ENCODE data around the gene CCNB1.
A peak's percentile ranks its signal among the peaks of the same experiment; 100 is the strongest.
"Not testable (repeated sequence)": the region's sequence is repeated elsewhere in the genome, so short reads cannot be mapped to it uniquely, and the experiment has no call there.

The CCNB1 gene

GRCh38 chr5:69184621-69185020 is 17.7 kb downstream of the CCNB1 start:
- no peak for DNase-seq (ENCODE audit: low read depth in 2 of 2)

GRCh38 chr5:69187342-69187741 is 20.4 kb downstream of the CCNB1 start:
- no peak for DNase-seq (ENCODE audit: low read depth in 2 of 2)

DNA sequence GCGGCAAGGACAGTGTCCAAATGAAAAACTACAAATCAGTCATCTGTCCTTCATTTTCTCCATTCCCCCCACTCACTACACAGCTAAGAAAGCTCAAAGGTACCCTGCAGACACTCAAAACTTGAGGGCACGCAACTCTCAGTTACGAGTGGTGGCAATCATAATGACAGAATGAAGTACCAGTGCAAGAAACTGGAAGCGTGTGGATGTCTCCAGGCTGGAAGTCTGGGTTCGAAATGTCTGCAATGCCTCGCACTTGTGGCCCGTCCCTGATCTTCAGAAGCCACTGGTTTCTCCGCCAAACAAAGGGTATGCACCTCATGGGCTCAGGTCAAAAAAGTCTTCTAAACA is 21.8 kb downstream of the CCNB1 start:
- no peak for DNase-seq (ENCODE audit: low read depth in 2 of 2)

DNA sequence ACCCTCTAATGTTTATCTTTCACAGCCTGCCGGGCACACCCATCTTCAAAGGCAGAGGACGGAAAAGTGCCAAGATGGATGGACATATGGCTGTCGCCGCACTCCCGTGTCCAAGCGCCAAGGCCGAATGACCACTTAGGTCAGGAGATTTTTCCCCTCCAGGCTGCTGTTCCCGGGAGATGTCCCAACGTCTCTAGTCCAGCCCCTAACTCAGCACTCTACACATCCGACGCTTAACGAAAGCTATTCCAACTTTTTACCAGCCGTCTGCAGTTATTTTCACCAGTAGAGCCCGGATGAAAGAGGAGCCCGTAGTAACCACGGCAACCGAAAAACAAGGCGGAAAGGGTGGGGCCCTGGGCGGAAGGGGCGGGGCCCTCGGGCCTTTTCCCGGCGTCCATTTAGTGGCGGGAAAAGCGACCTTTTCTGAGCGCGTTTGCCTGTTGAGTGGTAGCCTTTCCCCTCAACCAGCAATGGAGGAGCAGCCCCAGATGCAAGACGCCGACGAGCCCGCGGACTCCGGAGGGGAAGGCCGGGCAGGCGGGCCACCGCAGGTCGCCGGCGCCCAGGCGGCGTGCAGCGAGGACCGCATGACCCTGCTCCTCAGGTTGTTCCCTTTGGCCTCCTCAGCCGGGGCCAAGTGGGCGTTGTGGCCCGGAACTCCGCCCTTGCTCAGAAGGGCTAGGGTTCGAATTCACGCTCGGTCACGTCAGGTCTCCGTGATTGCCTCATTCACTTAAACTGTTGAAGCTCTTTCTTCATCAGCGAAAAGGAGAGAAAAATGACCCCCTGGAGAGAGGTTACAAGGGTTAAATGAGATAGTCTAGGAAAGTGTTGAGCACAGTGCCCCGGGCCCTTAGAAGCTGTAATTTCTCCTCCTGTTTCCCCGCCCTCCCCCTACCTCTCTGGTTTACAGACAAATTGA is 22.5 kb downstream of the CCNB1 start, which contains the start of gene CENPH:
CENPH (plus strand) TSS at position 422 of the 925 bp plus-strand sequence; CDS start at position 474, 52 bp downstream.
- DNase-seq (ENCODE audit: low read depth in 2 of 2) = peak; percentile 82 to 90

DNA sequence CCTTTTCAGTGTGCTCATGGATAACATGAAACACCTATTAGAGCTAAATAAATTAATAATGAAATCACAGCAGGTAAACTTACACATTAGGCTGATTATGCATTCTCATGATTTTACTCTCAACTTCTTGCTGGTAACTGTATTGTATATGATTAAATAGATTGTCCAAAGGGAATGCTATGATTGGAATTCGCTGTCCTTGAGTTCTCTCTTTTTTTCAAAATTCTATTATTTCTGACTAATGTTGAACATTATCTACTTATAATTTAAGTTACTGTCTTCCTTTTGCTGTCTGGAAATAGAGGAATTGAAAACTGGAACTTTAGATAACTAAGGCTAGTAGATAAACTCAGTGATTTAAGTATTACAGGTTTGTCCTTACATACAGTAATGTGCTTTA is 35.5 kb downstream of the CCNB1 start:
- no peak for DNase-seq (ENCODE audit: low read depth in 2 of 2)

DNA sequence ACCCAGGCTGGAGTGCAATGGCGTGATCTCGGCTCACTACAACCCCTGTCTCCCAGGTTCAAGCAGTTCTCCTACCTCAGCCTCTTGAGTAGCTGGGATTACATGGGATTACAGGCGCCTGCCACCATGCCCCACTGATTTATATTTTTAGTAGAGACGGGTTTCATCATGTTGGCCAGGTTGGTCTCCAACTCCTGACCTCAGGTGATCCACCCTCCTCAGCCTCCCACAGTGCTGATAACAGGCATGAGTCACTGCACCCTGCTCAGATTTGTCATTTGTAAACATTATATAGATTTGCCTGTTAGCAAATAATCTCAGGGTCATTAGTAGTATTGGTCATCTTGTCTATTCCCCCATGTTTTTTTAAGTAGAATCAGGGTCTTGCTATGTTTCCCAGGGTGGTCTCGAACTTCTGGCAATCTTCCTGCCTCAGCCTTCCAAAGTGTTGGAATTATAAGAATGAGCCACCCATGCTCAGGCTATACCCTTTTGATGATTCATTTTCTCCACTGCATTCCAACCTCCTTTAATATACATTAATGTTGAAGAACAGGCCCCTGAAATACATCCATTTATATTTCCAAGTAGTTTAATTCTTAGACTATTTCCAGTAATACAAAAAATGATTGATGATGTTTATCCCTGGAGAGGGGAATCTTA is 39.7 kb downstream of the CCNB1 start:
- no peak for DNase-seq (ENCODE audit: low read depth in 2 of 2)

DNA sequence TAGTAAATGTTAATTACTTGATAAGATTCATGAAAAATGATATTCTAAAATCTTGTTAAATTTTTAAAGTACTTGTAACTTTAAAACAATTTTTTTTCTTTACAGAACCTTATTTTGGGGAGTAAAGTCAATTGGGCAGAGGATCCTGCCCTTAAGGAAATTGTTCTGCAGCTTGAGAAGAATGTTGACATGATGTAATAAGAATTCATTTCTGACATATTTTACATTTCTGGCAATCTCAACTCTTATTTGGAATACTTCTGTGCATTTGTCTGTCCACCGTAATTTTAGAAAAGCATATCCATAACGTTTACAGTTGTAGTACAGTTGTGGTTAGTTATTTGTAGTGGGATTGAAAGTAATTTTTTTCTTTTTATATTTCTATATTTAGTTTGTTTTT is 42.7 kb downstream of the CCNB1 start:
- DNase-seq (ENCODE audit: low read depth in 2 of 2) = no peak

DNA sequence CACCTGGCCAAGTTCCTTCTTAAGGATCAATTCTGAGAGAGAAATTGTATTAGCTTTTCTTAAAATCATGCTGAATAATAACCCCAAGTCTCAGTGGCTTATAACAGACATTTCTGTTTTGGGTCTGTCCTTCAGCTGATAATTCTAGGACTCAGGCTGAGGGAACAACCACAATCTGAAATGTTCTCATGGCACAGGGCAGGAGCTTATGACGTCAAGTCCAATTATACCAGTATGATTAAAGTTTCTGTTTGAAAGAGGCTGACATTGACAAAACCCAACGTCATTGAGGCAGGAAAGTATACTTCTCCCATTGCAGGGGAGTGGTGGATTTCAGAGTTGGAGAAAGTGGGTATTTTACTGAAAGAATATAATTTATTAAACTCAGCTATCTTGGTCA is 44.2 kb downstream of the CCNB1 start:
- no peak for DNase-seq (ENCODE audit: low read depth in 2 of 2)

- no peak for DNase-seq (ENCODE audit: low read depth in 2 of 2)
These were observed 45.1 kb downstream of the CCNB1 start for GRCh38 chr5:69212022-69212421.

GRCh38 chr5:69213513-69214215 is 46.7 kb downstream of the CCNB1 start:
- DNase-seq (ENCODE audit: low read depth in 2 of 2) = no peak

GRCh38 chr5:69217151-69217511 is 50.2 kb downstream of the CCNB1 start:
- DNase-seq (ENCODE audit: low read depth in 2 of 2) = no peak

DNA sequence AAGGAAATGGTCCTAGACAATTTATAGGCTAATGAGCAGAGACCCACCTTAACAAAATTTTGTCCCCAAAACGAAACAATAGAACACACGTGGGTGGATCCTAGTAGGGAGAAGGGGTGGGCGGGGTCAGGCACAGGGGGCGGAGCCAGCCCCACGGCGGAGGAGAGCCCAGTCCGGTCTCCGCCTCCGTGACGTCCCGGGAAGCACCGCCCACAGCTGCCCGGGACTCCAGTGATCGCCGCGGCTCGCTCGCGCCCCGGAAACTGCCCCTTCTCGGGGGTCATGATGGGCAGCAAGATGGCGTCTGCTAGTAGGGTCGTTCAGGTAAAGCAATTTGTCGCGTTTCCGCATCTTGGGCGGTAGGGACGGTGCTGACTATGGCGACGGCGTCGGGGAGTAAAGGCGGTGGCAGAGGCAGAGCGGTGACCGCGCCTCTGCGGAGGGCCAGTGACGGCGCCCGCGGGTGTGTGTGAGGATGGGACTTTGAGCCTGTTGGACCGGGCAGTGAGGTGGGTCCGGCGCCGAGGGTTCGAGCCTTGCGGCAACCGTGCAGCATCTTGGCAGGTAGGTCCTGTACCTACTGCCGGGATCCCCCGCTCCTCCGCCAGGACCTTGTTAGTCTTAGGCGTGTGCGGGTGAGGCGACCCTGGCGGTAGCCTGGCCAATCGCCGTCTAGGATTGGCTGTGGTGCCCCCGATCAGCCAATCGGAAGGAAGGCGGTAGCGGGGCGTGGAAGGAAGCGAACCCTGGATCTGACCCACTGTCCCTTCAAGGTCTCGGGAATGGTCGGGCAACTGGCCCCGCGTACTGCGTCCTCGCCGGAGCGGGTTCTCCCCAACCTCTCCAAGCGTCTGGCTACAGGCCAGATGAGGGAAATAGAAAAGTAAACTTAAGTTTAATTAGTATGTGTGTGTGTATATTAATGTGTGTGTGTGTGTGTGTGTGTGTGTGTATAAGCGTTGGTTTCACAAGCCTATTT is 50.9 kb downstream of the CCNB1 start:
- peak; percentile 93 to 96 for DNase-seq (ENCODE audit: low read depth in 2 of 2)

GRCh38 chr5:69219939-69220338 is 53.0 kb downstream of the CCNB1 start:
- DNase-seq (ENCODE audit: low read depth in 2 of 2) = no peak

GRCh38 chr5:69220371-69220770 is 53.4 kb downstream of the CCNB1 start:
- DNase-seq (ENCODE audit: low read depth in 2 of 2) = not testable (repeated sequence)

DNA sequence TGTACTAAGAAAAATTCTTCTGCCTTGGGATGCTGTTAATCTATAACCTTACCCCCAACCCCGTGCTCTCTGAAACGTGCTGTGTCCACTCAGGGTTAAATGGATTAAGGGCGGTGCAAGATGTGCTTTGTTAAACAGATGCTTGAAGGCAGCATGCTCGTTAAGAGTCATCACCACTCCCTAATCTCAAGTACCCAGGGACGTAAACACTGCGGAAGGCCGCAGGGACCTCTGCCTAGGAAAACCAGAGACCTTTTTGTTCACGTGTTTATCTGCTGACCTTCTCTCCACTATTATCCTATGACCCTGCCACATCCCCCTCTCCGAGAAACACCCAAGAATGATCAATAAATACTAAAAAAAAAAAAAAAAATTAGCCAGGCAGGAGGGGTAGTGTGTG is 53.9 kb downstream of the CCNB1 start:
- DNase-seq (ENCODE audit: low read depth in 2 of 2) = not testable (repeated sequence)

GRCh38 chr5:69224520-69224919 is 57.6 kb downstream of the CCNB1 start:
- DNase-seq (ENCODE audit: low read depth in 2 of 2) = no peak

- DNase-seq (ENCODE audit: low read depth in 2 of 2) = no peak
These were observed 58.9 kb downstream of the CCNB1 start for GRCh38 chr5:69225860-69226259.

Measured in stimulated activated CD8-positive, alpha-beta memory T cell treated with anti-CD3 and anti-CD28 coated beads, Interleukin-2, amount 100 ng/mL, for 48 hours (primary cell).